Body of pancreas (tissue), 4 donors: ENCODE results near the gene GPT2.

ENCODE experiments used
- CTCF ChIP-seq, 7 experiments: fragments of 450-650 bp in 4 of 7; fragments of 200-600 bp in 3 of 7; sonication (generic) in 3 of 7; IDR thresholded peaks; one replicate each; pipeline ENCODE4 v1.5.1; 2016 to 2019; ENCODE audit warnings: antibody characterized with exemption in 7 of 7
- POLR2A ChIP-seq, 3 donors: fragments of 450-650 bp; IDR thresholded peaks; one replicate each; pipeline ENCODE4 v1.6.1; 2016; ENCODE audit warnings: antibody characterized with exemption in 3 of 3, mild to moderate bottlenecking in 2 of 3

GRCh38 chr16:46918905-46919792, 35.0 kb downstream of the GPT2 start:
- TF ChIP-seq CTCF (IDR thresholded peaks at IDR 0.05), result peak in 2 of 7 experiments; percentile 5 to 30
- TF ChIP-seq POLR2A (IDR thresholded peaks at IDR 0.05), result peak in 2 of 3 donors; percentile 6 to 12
